GM23338 (cell line): ENCODE measurements around the gene OR10Z1. TPM values are rescaled to one million over a fixed set of nuclear protein-coding genes. Genes with fewer than 3 reads are reported as not detected.

ENCODE experiments used
- CREB1 ChIP-seq: fragments of 250-450 bp; sonication (Bioruptor Pico); IDR thresholded peaks from 2 replicates; pipeline ENCODE4 v1.5.0; 2020; ENCODE audit warnings: low read depth, mild to moderate bottlenecking, moderate library complexity
- CTCF ChIP-seq, 2 experiments: fragments of 200-600 bp in 1 of 2; sonication (generic) in 1 of 2; conservative IDR thresholded peaks; 2 replicates each; pipeline versions ENCODE4 v1.5.1 to v1.6.1; 2016 to 2017; ENCODE audit warnings: antibody characterized with exemption in 2 of 2, low read depth in 2 of 2, mild to moderate bottlenecking in 2 of 2, moderate library complexity in 1 of 2
- ETS1 ChIP-seq: IDR thresholded peaks from 2 replicates; pipeline ENCODE4 v1.6.1; 2016; ENCODE audit warnings: antibody characterized with exemption
- EZH2 ChIP-seq: fragments of 200-600 bp; sonication (generic); IDR thresholded peaks from one replicate; pipeline ENCODE4 v1.8.0; 2017; ENCODE audit warnings: antibody characterized with exemption, mild to moderate bottlenecking, low read depth; ENCODE audit not compliant: unreplicated experiment
- EZH2phosphoT487 ChIP-seq: fragments of 200-600 bp; sonication (generic); IDR thresholded peaks from one replicate; pipeline ENCODE4 v1.8.1; 2018; ENCODE audit warnings: antibody characterized with exemption; ENCODE audit not compliant: unreplicated experiment
- ZNF331 ChIP-seq: fragments of 250-450 bp; sonication (Bioruptor Pico); IDR thresholded peaks from 2 replicates; pipeline ENCODE4 v1.5.0; 2020; ENCODE audit warnings: low read depth, mild to moderate bottlenecking, moderate library complexity
- polyA plus RNA-seq: library from polyadenylated mRNA; unstranded; fragments of >200 nt; fragmentation: Nextera tagmentation; extraction: Ambion mirVana; gene quantifications from 2 replicates; pipeline ENCODE4 v1.2.1, GENCODE V29; 2016
- total RNA-seq: library from RNA; depleted of rRNA; stranded (reverse); fragments of >200 nt; shearing (Covaris generic); gene quantifications from 2 replicates; pipeline ENCODE4 v1.2.3, GENCODE V29; 2014; rRNA removed

The OR10Z1 gene
- total and polyA plus RNA-seq, 2 experiments from 2014 or later = not detected

GRCh38 chr1:158654571-158654970, 49.5 kb downstream of the OR10Z1 start (continued):
- no peak for TF ChIP-seq CREB1 (CRISPR knock-in tag)
- TF ChIP-seq EZH2 = no peak
- no peak for TF ChIP-seq ZNF331 (CRISPR knock-in tag)
- TF ChIP-seq ETS1 = no peak
- no peak for TF ChIP-seq EZH2phosphoT487
- TF ChIP-seq CTCF (conservative IDR thresholded peaks at IDR 0.05; ENCODE audit: low read depth in 2 of 2) = no peak

Other genes starting within 250 kb of the OR10Z1 start
- gene OR10T2, start 205.8 kb upstream of the OR10Z1 start, total RNA-seq = not detected in 2 replicates
- gene OR10T2, start 205.8 kb upstream of the OR10Z1 start, polyA plus RNA-seq = not detected in 2 replicates
- not detected in 2 replicates for gene OR10K2, start 179.0 kb upstream of the OR10Z1 start, total RNA-seq
- not detected in 2 replicates for gene OR10K2, start 179.0 kb upstream of the OR10Z1 start, polyA plus RNA-seq
- gene OR10K1, start 143.4 kb upstream of the OR10Z1 start, total RNA-seq = not detected in 2 replicates
- not detected in 2 replicates for gene OR10K1, start 143.4 kb upstream of the OR10Z1 start, polyA plus RNA-seq
- gene OR10R2, start 133.0 kb upstream of the OR10Z1 start, total RNA-seq = not detected in 2 replicates
- gene OR10R2, start 133.0 kb upstream of the OR10Z1 start, polyA plus RNA-seq = not detected in 2 replicates
- not detected in 2 replicates for gene OR6Y1, start 50.9 kb upstream of the OR10Z1 start, total RNA-seq
- not detected in 2 replicates for gene OR6Y1, start 50.9 kb upstream of the OR10Z1 start, polyA plus RNA-seq
- not detected in 2 replicates for gene OR6P1, start 34.7 kb upstream of the OR10Z1 start, total RNA-seq
- gene OR6P1, start 34.7 kb upstream of the OR10Z1 start, polyA plus RNA-seq = not detected in 2 replicates
- not detected in 2 replicates for gene OR10X1, start 25.4 kb upstream of the OR10Z1 start, total RNA-seq
- not detected in 2 replicates for gene OR10X1, start 25.4 kb upstream of the OR10Z1 start, polyA plus RNA-seq
- gene SPTA1, start 81.4 kb downstream of the OR10Z1 start, total RNA-seq = not detected in 2 replicates
- not detected in 2 replicates for gene SPTA1, start 81.4 kb downstream of the OR10Z1 start, polyA plus RNA-seq
- not detected in 2 replicates for gene OR6K2, start 95.4 kb downstream of the OR10Z1 start, total RNA-seq
- gene OR6K2, start 95.4 kb downstream of the OR10Z1 start, polyA plus RNA-seq = not detected in 2 replicates
- not detected in 2 replicates for gene OR6K3, start 115.5 kb downstream of the OR10Z1 start, total RNA-seq
- not detected in 2 replicates for gene OR6K3, start 115.5 kb downstream of the OR10Z1 start, polyA plus RNA-seq
- not detected in 2 replicates for gene OR6K6, start 149.5 kb downstream of the OR10Z1 start, total RNA-seq
- not detected in 2 replicates for gene OR6K6, start 149.5 kb downstream of the OR10Z1 start, polyA plus RNA-seq
- gene OR6N1, start 166.9 kb downstream of the OR10Z1 start, total RNA-seq = not detected in 2 replicates
- gene OR6N1, start 166.9 kb downstream of the OR10Z1 start, polyA plus RNA-seq = not detected in 2 replicates
- gene OR6N2, start 175.9 kb downstream of the OR10Z1 start, total RNA-seq = not detected in 2 replicates
- not detected in 2 replicates for gene OR6N2, start 175.9 kb downstream of the OR10Z1 start, polyA plus RNA-seq
- not detected in 2 replicates for gene MNDA, start 226.1 kb downstream of the OR10Z1 start, total RNA-seq
- gene MNDA, start 226.1 kb downstream of the OR10Z1 start, polyA plus RNA-seq = not detected in 2 replicates